NB4 (cell line): ENCODE results near the gene UGGT2.

Experiments
- POLR2A ChIP-seq: IDR thresholded peaks from 2 replicates; pipeline ENCODE4 v1.6.1; 2011; ENCODE audit warnings: mild to moderate bottlenecking; ENCODE audit not compliant: insufficient read length; ENCODE audit errors: extremely low read depth
- TF ChIP-seq, protein P1 (sequence below): IDR thresholded peaks from one replicate; pipeline ENCODE4 v1.5.1; 2012; ENCODE audit warnings: low read depth, low read length

DNA sequence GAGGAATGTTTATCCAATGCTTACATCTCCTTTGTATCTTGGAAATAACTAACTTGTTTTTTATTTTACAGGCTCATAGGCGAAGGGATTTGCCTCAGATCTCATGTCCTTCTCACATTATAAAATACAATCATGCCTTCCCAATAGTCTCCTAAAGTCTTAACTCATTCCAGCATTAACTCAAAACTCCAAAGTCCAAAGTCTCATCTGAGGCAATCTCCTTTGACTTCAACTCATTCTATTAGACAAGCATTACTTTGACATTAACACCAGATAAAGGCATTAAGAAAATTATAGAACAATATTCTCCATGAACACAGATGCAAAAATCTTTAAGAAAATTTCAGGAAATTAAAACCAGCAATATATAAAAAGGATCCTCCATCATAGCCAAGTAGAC is 238.7 kb downstream of the UGGT2 start:
- TF ChIP-seq, protein P1, sequence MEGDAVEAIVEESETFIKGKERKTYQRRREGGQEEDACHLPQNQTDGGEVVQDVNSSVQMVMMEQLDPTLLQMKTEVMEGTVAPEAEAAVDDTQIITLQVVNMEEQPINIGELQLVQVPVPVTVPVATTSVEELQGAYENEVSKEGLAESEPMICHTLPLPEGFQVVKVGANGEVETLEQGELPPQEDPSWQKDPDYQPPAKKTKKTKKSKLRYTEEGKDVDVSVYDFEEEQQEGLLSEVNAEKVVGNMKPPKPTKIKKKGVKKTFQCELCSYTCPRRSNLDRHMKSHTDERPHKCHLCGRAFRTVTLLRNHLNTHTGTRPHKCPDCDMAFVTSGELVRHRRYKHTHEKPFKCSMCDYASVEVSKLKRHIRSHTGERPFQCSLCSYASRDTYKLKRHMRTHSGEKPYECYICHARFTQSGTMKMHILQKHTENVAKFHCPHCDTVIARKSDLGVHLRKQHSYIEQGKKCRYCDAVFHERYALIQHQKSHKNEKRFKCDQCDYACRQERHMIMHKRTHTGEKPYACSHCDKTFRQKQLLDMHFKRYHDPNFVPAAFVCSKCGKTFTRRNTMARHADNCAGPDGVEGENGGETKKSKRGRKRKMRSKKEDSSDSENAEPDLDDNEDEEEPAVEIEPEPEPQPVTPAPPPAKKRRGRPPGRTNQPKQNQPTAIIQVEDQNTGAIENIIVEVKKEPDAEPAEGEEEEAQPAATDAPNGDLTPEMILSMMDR = no peak
- no peak for TF ChIP-seq POLR2A
